Neural cell (in vitro differentiated cells): ENCODE results near the gene EML4. TPM values are rescaled to one million over a fixed set of nuclear protein-coding genes. Genes with fewer than 3 reads are reported as not detected.

Source experiments
- H2AFZ ChIP-seq: fragments of 200-600, 300-800 bp; sonication (generic), shearing (Covaris generic); 2 replicates; pipeline ENCODE4 v1.6.0; 2014; ENCODE audit warnings: low read depth, mild to moderate bottlenecking, antibody characterized with exemption, low read length, moderate library complexity
- H3F3A ChIP-seq: fragments of 200-600 bp; shearing (Covaris generic); 2 replicates; pipeline ENCODE4 v1.6.1; 2016; ENCODE audit warnings: mild to moderate bottlenecking, moderate library complexity, mixed read lengths, antibody characterized with exemption, low read length; ENCODE audit not compliant: insufficient read depth, poor library complexity, severe bottlenecking
- H3K27ac ChIP-seq: fragments of 200-600, 300-800 bp; sonication (generic), shearing (Covaris generic); 2 replicates; pipeline ENCODE4 v1.5.1; 2014; ENCODE audit warnings: mild to moderate bottlenecking, low read length, moderate library complexity
- H3K27me3 ChIP-seq: fragments of 300-800, 200-600 bp; sonication (generic), shearing (Covaris generic); 2 replicates; pipeline ENCODE4 v1.6.0; 2014; ENCODE audit warnings: mild to moderate bottlenecking, low read depth, low read length, moderate library complexity; ENCODE audit not compliant: insufficient read depth
- H3K36me3 ChIP-seq: fragments of 300-800, 200-600 bp; sonication (generic), shearing (Covaris generic); 2 replicates; pipeline ENCODE4 v1.5.1; 2014; ENCODE audit warnings: mild to moderate bottlenecking, antibody characterized with exemption, low read length, moderate library complexity; ENCODE audit not compliant: insufficient read depth
- H3K4me2 ChIP-seq: fragments of 300-800, 200-600 bp; sonication (generic), shearing (Covaris generic); 2 replicates; pipeline ENCODE4 v1.6.0; 2014; ENCODE audit warnings: mild to moderate bottlenecking, low read length
- H3K4me3 ChIP-seq: fragments of 300-800, 200-600 bp; sonication (generic), shearing (Covaris generic); 2 replicates; pipeline ENCODE4 v1.5.1; 2014; ENCODE audit warnings: mild to moderate bottlenecking, low read length, moderate library complexity
- H3K79me2 ChIP-seq: fragments of 200-600 bp; shearing (Covaris generic); replicated peaks from 2 replicates; pipeline ENCODE4 v1.6.0; 2014; ENCODE audit warnings: mild to moderate bottlenecking, low read length, moderate library complexity; ENCODE audit not compliant: insufficient read depth
- H3K9ac ChIP-seq: fragments of 300-800, 200-600 bp; sonication (generic), shearing (Covaris generic); 2 replicates; pipeline ENCODE4 v1.6.1; 2016; ENCODE audit warnings: mild to moderate bottlenecking, low read length, mixed read lengths
- H3K9me2 ChIP-seq: fragments of 200-600 bp; shearing (Covaris generic); 2 replicates; pipeline ENCODE4 v1.6.1; 2016; ENCODE audit warnings: mild to moderate bottlenecking, low read length, mixed read lengths; ENCODE audit not compliant: insufficient read depth
- H3K9me3 ChIP-seq: fragments of 200-600, 300-800 bp; sonication (generic), shearing (Covaris generic); 2 replicates; pipeline ENCODE4 v1.6.1; 2016; ENCODE audit warnings: mild to moderate bottlenecking, mixed run types, low read length, moderate library complexity, mixed read lengths
- H4K20me1 ChIP-seq: fragments of 200-600 bp; shearing (Covaris generic); 2 replicates; pipeline ENCODE4 v1.6.1; 2016; ENCODE audit warnings: mild to moderate bottlenecking, mixed run types; ENCODE audit not compliant: insufficient read depth
- EP300 ChIP-seq: fragments of 450-650 bp; conservative IDR thresholded peaks from 2 replicates; pipeline ENCODE4 v1.6.1; 2014; ENCODE audit warnings: antibody characterized with exemption, mild to moderate bottlenecking, moderate library complexity; ENCODE audit not compliant: poor library complexity, severe bottlenecking
- EZH2 ChIP-seq: fragments of 200-600, 300-800 bp; shearing (Covaris generic), sonication (generic); IDR thresholded peaks from 2 replicates; pipeline ENCODE4 v1.6.1; 2014; ENCODE audit warnings: antibody characterized with exemption, low read length, borderline replicate concordance, mild to moderate bottlenecking; ENCODE audit not compliant: insufficient read depth, poor library complexity, severe bottlenecking
- MXI1 ChIP-seq: fragments of 450-650 bp; conservative IDR thresholded peaks from 2 replicates; pipeline ENCODE4 v1.6.1; 2014; ENCODE audit warnings: antibody characterized with exemption, mild to moderate bottlenecking; ENCODE audit not compliant: poor library complexity, severe bottlenecking
- POLR2AphosphoS5 ChIP-seq: IDR thresholded peaks from 2 replicates; pipeline ENCODE4 v1.6.1; 2012
- RAD21 ChIP-seq: fragments of 450-650 bp; conservative IDR thresholded peaks from 2 replicates; pipeline ENCODE4 v1.6.1; 2014; ENCODE audit warnings: antibody characterized with exemption, mild to moderate bottlenecking, moderate library complexity
- SMC3 ChIP-seq: fragments of 450-650 bp; conservative IDR thresholded peaks from 2 replicates; pipeline ENCODE4 v1.6.1; 2014; ENCODE audit warnings: antibody characterized with exemption, mild to moderate bottlenecking, moderate library complexity; ENCODE audit not compliant: poor library complexity
- TAF1 ChIP-seq: IDR thresholded peaks from 2 replicates; pipeline ENCODE4 v1.6.1; 2012; ENCODE audit warnings: low read depth
- polyA plus RNA-seq: library from polyadenylated mRNA; depleted of rRNA; stranded (reverse); fragments of >200 nt; gene quantifications from 2 replicates; pipeline ENCODE4 v1.2.3, GENCODE V29; 2014
- TF ChIP-seq, protein P1 (sequence below): IDR thresholded peaks from 2 replicates; pipeline ENCODE4 v1.6.1; 2012; ENCODE audit warnings: borderline replicate concordance
- TF ChIP-seq, protein P2 (sequence below): fragments of 450-650 bp; IDR thresholded peaks from 2 replicates; pipeline ENCODE4 v1.5.1; 2014; ENCODE audit warnings: antibody characterized with exemption, mild to moderate bottlenecking, moderate library complexity; ENCODE audit not compliant: poor library complexity, severe bottlenecking

Gene EML4
- polyA plus RNA-seq, 1 donor from 2014 or later = 33.9 TPM

DNA sequence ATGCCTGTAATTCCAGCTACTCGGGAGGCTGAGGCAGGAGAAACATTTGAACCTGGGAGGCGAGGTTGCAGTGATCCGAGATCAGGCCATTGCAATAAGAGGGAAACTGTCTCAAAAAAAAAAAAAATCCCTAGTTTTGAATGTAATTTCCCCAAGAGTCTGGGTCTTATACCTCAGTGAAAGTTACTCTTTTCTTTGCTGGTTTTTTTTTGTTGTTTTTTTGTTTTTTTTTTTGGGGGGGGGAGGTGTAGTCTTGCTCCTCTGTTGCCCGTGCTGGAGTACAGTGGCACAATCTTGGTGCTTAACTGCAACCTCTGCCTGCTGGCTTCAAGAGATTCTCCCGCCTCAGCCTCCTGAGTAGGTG is 22.8 kb downstream of the EML4 start:
- no peaks in the 10 kb centered on the region for H3K79me2 ChIP-seq
- H3F3A ChIP-seq = no peaks in the 10 kb centered on the region
- H3K9me2 ChIP-seq = no peaks in the 10 kb centered on the region
- no peaks in the 10 kb centered on the region for H3K9me3 ChIP-seq
- no peaks in the 10 kb centered on the region for H3K27me3 ChIP-seq
- no peaks in the 10 kb centered on the region for H4K20me1 ChIP-seq
- no peak overlapping the region for H2AFZ ChIP-seq
- H3K4me2 ChIP-seq = no peak overlapping the region
- H3K27ac ChIP-seq = no peak overlapping the region
- TF ChIP-seq MXI1 = no peak
- no peak for TF ChIP-seq TAF1
- no peak for TF ChIP-seq RAD21
- TF ChIP-seq POLR2AphosphoS5 = no peak
- TF ChIP-seq, protein P1, sequence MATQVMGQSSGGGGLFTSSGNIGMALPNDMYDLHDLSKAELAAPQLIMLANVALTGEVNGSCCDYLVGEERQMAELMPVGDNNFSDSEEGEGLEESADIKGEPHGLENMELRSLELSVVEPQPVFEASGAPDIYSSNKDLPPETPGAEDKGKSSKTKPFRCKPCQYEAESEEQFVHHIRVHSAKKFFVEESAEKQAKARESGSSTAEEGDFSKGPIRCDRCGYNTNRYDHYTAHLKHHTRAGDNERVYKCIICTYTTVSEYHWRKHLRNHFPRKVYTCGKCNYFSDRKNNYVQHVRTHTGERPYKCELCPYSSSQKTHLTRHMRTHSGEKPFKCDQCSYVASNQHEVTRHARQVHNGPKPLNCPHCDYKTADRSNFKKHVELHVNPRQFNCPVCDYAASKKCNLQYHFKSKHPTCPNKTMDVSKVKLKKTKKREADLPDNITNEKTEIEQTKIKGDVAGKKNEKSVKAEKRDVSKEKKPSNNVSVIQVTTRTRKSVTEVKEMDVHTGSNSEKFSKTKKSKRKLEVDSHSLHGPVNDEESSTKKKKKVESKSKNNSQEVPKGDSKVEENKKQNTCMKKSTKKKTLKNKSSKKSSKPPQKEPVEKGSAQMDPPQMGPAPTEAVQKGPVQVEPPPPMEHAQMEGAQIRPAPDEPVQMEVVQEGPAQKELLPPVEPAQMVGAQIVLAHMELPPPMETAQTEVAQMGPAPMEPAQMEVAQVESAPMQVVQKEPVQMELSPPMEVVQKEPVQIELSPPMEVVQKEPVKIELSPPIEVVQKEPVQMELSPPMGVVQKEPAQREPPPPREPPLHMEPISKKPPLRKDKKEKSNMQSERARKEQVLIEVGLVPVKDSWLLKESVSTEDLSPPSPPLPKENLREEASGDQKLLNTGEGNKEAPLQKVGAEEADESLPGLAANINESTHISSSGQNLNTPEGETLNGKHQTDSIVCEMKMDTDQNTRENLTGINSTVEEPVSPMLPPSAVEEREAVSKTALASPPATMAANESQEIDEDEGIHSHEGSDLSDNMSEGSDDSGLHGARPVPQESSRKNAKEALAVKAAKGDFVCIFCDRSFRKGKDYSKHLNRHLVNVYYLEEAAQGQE = no peak
- TF ChIP-seq EP300 = no peak
- no peak for TF ChIP-seq EZH2
- TF ChIP-seq, protein P2, sequence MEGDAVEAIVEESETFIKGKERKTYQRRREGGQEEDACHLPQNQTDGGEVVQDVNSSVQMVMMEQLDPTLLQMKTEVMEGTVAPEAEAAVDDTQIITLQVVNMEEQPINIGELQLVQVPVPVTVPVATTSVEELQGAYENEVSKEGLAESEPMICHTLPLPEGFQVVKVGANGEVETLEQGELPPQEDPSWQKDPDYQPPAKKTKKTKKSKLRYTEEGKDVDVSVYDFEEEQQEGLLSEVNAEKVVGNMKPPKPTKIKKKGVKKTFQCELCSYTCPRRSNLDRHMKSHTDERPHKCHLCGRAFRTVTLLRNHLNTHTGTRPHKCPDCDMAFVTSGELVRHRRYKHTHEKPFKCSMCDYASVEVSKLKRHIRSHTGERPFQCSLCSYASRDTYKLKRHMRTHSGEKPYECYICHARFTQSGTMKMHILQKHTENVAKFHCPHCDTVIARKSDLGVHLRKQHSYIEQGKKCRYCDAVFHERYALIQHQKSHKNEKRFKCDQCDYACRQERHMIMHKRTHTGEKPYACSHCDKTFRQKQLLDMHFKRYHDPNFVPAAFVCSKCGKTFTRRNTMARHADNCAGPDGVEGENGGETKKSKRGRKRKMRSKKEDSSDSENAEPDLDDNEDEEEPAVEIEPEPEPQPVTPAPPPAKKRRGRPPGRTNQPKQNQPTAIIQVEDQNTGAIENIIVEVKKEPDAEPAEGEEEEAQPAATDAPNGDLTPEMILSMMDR = no peak
- TF ChIP-seq SMC3 = no peak
- H3K9ac ChIP-seq = no peak overlapping the region
- no peaks in the 10 kb centered on the region for H3K36me3 ChIP-seq
- no peak overlapping the region for H3K4me3 ChIP-seq

DNA sequence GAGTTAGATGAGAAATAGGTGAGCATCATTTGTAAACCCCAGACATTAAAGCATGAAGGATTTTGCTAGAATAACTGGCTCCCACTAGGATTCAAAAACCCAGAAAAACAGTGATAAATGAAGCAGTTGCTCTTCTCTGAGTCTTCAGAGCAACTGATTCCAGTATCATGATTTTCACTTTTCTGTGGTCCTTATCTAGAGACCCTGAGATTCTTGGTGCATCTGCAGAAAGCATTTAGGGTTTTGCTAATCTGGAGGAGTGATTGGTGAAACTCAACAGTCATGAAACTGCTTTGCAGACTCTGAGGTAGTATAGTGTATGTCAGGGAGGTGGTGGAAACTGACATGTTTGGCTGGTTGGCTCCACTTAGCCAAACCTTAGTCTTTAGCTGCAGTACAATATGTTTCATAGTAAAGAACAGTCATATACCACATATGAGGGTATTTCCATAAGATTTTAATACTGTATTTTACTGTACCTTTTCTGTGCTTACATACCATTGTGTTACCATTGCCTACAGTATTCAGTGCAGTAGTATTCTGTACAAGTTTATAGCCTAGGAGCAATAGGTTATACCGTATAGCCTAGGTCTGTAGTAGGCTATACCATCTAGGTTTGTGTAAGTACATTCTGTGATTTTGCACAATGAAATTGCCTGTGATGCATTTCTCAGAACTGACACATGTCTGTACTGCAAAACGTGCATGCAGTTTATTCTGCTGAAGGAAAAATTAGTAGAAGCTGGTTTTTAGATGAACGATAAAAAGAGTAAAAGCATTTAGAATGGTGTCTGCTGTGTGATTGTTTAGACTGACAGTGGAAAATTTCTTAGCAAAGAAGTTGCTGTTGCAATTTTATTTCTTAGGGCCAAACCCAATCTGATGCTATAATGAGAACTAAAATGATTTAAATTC is 23.8 kb downstream of the EML4 start:
- Histone ChIP-seq H3K27me3 (no peaks in the 10 kb centered on the region), H3K36me3 (no peaks in the 10 kb centered on the region), H3K4me2 (no peak overlapping the region), H3K27ac (no peak overlapping the region), H3K9me2 (no peaks in the 10 kb centered on the region), H3F3A (no peaks in the 10 kb centered on the region), H3K9ac (no peak overlapping the region), H3K9me3 (no peaks in the 10 kb centered on the region), H2AFZ (no peak overlapping the region), H3K79me2 (no peaks in the 10 kb centered on the region), H4K20me1 (no peaks in the 10 kb centered on the region), H3K4me3 (no peak overlapping the region)
- TF ChIP-seq EP300 = no peak
- no peak for TF ChIP-seq MXI1
- TF ChIP-seq, protein P2 = no peak
